ENCODE data around the gene SYT1.
"Not testable (repeated sequence)": the region's sequence is repeated elsewhere in the genome, so short reads cannot be mapped to it uniquely, and the experiment has no call there.

The SYT1 gene

DNA sequence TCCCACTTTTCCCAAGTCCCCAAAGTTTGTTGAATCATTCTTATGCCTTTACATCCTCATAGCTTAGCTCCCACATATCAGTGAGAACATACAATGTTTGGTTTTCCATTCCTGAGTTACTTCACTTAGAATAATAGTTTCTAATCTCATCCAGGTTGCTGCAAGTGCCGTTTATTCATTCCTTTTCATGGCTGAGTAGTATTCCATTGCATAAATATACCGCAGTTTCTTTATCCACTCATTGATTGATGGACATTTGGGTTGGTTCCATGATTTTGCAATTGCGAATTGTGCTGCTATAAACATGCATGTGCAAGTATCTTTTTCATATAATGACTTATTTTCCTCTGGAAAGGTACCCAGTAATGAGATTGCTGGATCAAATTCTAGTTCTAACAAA, 345.8 kb downstream of the SYT1 start:
- not testable (repeated sequence) for H3K9me3 ChIP-seq (ENCODE audit: control insufficient read depth, low read length); H3K36me3 ChIP-seq (ENCODE audit: control insufficient read depth, insufficient read depth, low read length)

DNA sequence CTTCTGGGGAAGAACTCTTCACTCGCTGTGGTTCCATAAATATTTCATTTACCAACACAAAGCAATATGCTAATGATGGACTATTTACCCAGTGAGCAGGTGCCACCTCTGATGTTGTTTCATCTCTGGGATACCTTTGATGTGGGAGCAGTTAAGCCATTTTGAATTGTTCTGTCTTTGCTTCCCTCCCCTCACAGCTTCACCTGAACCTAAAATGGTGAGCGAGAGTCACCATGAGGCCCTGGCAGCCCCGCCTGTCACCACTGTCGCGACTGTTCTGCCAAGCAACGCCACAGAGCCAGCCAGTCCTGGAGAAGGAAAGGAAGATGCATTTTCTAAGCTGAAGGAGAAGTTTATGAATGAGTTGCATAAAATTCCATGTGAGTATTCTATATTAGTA, 352.7 kb downstream of the SYT1 start:
- Histone ChIP-seq H3K4me1 (ENCODE audit: control insufficient read depth, insufficient read depth, low read length) (no peaks in the 10 kb centered on the region), H3K27me3 (ENCODE audit: control insufficient read depth, insufficient read depth, low read length) (no peaks in the 10 kb centered on the region)

More for the DNA sequence above, 345.8 kb downstream of the SYT1 start:
- H3K27me3 ChIP-seq (ENCODE audit: control insufficient read depth, insufficient read depth, low read length); H3K4me1 ChIP-seq (ENCODE audit: control insufficient read depth, insufficient read depth, low read length); H3K4me3 ChIP-seq (ENCODE audit: low read length); H3K9ac ChIP-seq (ENCODE audit: low read length): not testable (repeated sequence)

DNA sequence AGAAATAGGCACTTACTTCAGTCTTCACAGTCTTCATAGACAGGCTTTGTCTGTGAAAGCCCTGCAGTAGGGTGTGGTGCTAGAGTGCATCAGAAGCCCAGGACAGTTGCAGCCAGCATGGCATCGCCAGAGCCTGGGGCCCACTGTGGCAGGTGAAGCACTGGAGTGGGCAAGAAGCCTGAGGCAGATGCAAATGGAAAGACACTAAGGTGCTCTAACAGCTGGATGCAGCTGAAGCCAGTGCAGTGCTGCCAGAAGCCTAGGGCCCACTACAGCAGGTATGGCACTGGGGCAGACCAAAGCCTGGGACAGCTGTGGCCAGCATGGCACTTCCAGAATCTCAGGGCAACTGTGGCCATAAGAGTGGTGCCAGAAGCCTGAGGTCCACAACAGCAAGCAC, 358.6 kb downstream of the SYT1 start:
- no peak overlapping the region for H3K9ac ChIP-seq (ENCODE audit: low read length)
- H3K9me3 ChIP-seq (ENCODE audit: control insufficient read depth, low read length) = no peaks in the 10 kb centered on the region
- no peak overlapping the region for H3K4me3 ChIP-seq (ENCODE audit: low read length)
- H3K36me3 ChIP-seq (ENCODE audit: control insufficient read depth, insufficient read depth, low read length) = no peaks in the 10 kb centered on the region
- H3K4me1 ChIP-seq (ENCODE audit: control insufficient read depth, insufficient read depth, low read length) = no peaks in the 10 kb centered on the region
- H3K27me3 ChIP-seq (ENCODE audit: control insufficient read depth, insufficient read depth, low read length) = no peaks in the 10 kb centered on the region

More for the DNA sequence above, 352.7 kb downstream of the SYT1 start:
- no peaks in the 10 kb centered on the region for H3K36me3 ChIP-seq (ENCODE audit: control insufficient read depth, insufficient read depth, low read length)
- H3K9me3 ChIP-seq (ENCODE audit: control insufficient read depth, low read length) = no peaks in the 10 kb centered on the region
- no peak overlapping the region for H3K9ac ChIP-seq (ENCODE audit: low read length)
- no peak overlapping the region for H3K4me3 ChIP-seq (ENCODE audit: low read length)

DNA sequence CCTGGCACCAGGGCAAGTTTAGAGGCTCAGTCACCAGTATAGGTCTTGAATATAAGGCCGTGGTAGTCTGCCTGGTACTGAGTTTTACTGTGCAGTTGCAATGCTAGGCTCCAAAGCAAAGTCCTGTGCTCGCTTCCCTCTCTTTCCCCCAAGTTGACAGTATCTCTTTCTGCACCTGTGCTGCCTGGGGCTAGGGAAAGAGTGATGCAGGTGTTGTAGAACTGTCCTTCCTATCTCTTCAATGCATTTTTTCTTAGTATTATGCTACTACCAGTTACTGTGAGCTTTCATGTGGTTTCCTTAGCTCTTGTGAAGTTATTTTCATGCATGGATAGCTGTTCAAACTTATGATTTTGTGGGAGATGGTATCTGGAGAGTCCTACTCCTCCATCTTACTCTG, 359.2 kb downstream of the SYT1 start:
- H3K4me1 ChIP-seq (ENCODE audit: control insufficient read depth, insufficient read depth, low read length) = no peaks in the 10 kb centered on the region
- no peak overlapping the region for H3K4me3 ChIP-seq (ENCODE audit: low read length)
- H3K9ac ChIP-seq (ENCODE audit: low read length) = no peak overlapping the region
- no peaks in the 10 kb centered on the region for H3K36me3 ChIP-seq (ENCODE audit: control insufficient read depth, insufficient read depth, low read length)
- no peaks in the 10 kb centered on the region for H3K27me3 ChIP-seq (ENCODE audit: control insufficient read depth, insufficient read depth, low read length)
- H3K9me3 ChIP-seq (ENCODE audit: control insufficient read depth, low read length) = no peaks in the 10 kb centered on the region

DNA sequence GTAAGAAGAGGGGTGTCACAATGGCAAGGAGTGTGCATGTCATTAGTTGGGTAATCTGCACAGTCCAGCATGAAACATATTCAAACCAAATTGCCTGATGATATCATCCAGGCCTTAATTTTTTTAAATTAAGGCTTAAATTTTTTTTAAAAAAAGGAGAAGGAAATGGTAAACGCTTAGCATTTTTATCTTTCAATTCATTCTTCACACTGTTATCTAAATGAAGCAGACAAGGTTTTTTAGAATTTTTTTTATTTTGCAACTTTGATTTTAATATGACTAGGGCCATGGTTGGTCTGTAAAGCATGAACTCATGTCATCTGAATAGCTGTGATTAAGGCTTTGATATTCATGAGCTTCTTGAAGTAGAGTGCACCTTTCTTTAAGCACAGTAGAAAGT, 362.5 kb downstream of the SYT1 start:
- no peak overlapping the region for H3K4me3 ChIP-seq (ENCODE audit: low read length)

DNA sequence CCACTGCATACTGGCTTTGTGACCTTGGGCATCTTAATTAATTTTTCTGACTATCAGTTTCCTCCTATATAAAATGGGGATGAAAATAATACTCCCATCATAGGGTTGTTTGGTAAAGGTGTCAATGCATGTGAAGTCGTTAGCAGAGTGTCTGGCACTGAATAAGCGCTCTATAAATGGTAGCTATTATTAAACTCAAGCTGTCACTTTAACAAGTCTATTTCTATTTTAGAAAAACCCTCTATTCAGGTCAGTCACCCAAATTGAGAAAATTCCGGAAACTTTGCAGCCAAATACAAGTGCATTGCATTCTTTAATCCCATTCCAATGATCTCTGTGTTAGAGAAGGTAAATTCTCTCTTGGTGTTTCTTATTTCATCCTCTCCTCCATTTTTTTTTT, 363.1 kb downstream of the SYT1 start:
- no peak overlapping the region for H3K9ac ChIP-seq (ENCODE audit: low read length)
- no peak overlapping the region for H3K4me3 ChIP-seq (ENCODE audit: low read length)
- no peaks in the 10 kb centered on the region for H3K27me3 ChIP-seq (ENCODE audit: control insufficient read depth, insufficient read depth, low read length)
- no peaks in the 10 kb centered on the region for H3K4me1 ChIP-seq (ENCODE audit: control insufficient read depth, insufficient read depth, low read length)
- no peaks in the 10 kb centered on the region for H3K36me3 ChIP-seq (ENCODE audit: control insufficient read depth, insufficient read depth, low read length)
- H3K9me3 ChIP-seq (ENCODE audit: control insufficient read depth, low read length) = no peaks in the 10 kb centered on the region

More for the DNA sequence above, 362.5 kb downstream of the SYT1 start:
- Histone ChIP-seq H3K36me3 (ENCODE audit: control insufficient read depth, insufficient read depth, low read length) (no peaks in the 10 kb centered on the region), H3K27me3 (ENCODE audit: control insufficient read depth, insufficient read depth, low read length) (no peaks in the 10 kb centered on the region), H3K4me1 (ENCODE audit: control insufficient read depth, insufficient read depth, low read length) (no peaks in the 10 kb centered on the region), H3K9me3 (ENCODE audit: control insufficient read depth, low read length) (no peaks in the 10 kb centered on the region), H3K9ac (ENCODE audit: low read length) (no peak overlapping the region)

DNA sequence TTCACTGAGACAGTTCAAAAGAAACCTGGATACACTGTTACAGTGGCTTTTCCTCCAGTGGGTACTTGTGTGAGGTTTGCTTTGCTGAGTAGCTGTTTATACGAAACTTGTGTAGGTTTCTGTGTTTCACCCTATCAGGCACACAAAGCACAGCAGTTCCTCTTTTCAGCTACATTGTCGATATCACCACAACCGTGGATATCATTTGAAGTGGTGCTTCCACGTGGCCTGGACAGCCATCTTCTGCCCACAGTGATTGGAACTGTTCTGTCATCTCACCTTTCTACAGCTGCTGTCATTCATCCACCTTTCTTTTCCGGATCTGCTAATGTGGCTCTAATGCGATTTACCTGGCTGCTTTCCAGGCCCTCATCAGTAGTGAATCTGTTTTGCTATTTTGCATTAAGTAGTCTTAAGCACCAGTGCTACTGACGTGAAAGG, 368.8 kb downstream of the SYT1 start:
- H3K4me1 ChIP-seq (ENCODE audit: control insufficient read depth, insufficient read depth, low read length) = no peaks in the 10 kb centered on the region
- no peaks in the 10 kb centered on the region for H3K36me3 ChIP-seq (ENCODE audit: control insufficient read depth, insufficient read depth, low read length)
- H3K9ac ChIP-seq (ENCODE audit: low read length) = no peak overlapping the region
- H3K4me3 ChIP-seq (ENCODE audit: low read length) = no peak overlapping the region
- H3K27me3 ChIP-seq (ENCODE audit: control insufficient read depth, insufficient read depth, low read length) = no peaks in the 10 kb centered on the region
- no peaks in the 10 kb centered on the region for H3K9me3 ChIP-seq (ENCODE audit: control insufficient read depth, low read length)

DNA sequence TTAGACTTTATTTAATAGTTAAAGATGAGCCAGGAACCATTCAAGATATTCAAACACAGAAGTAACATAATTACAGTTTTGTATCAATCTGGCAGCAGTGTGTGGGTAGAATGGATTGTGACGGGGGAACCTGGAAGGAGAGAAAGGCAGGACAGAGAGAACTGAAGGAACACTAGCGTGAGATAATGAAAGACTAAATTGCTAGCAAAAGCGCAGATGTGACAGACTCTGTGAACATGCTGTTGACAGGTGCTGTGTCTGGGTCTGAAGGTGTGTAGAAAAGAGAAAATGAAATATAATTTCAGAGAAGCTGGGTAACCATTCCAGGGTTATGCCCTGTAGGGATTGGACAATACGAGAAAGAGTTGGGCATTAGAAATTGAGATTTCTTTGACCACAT, 372.3 kb downstream of the SYT1 start:
- Histone ChIP-seq H3K9me3 (ENCODE audit: control insufficient read depth, low read length) (no peaks in the 10 kb centered on the region), H3K4me3 (ENCODE audit: low read length) (no peak overlapping the region), H3K4me1 (ENCODE audit: control insufficient read depth, insufficient read depth, low read length) (no peaks in the 10 kb centered on the region), H3K27me3 (ENCODE audit: control insufficient read depth, insufficient read depth, low read length) (no peaks in the 10 kb centered on the region), H3K9ac (ENCODE audit: low read length) (no peak overlapping the region), H3K36me3 (ENCODE audit: control insufficient read depth, insufficient read depth, low read length) (no peaks in the 10 kb centered on the region)

DNA sequence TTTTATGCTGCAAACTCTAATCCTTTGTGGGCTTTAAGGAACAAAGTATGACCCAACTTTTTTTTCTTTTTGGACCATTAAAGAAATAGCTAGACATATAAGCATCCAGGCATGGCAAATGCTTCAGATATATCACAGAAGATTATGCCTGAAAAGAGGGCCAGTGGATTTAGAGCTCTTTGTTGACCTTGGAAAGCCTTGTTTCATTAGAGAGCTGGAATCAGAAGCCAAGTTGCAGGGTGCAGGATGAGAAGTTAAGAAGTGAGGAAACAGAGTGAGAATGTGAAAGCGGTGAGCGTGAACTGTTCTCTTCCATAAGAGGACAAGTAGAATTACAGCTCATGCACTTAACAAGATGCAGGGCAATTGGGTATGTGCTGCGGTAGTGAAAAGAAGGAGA, 373.7 kb downstream of the SYT1 start:
- H3K27me3 ChIP-seq (ENCODE audit: control insufficient read depth, insufficient read depth, low read length) = no peaks in the 10 kb centered on the region
- no peak overlapping the region for H3K9ac ChIP-seq (ENCODE audit: low read length)
- H3K4me3 ChIP-seq (ENCODE audit: low read length) = no peak overlapping the region
- no peaks in the 10 kb centered on the region for H3K4me1 ChIP-seq (ENCODE audit: control insufficient read depth, insufficient read depth, low read length)
- no peaks in the 10 kb centered on the region for H3K9me3 ChIP-seq (ENCODE audit: control insufficient read depth, low read length)
- H3K36me3 ChIP-seq (ENCODE audit: control insufficient read depth, insufficient read depth, low read length) = no peaks in the 10 kb centered on the region

DNA sequence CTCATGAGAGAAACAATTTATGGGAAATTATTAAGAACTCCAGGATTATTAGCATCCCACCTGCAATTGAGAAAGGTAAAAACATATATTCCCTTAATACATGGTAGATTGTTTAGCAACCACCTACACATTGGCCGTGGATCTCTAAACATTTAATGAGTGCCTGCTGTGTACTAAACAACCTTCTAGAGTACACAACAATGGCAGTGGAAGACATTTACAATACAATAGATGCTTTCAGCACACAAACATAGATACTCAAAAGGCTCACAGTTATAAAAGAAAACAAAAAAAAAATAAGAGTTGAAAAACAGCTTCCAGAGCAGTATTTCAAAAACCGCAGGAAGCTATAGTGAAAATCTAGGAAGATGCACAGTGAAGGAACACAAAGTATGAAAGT, 382.9 kb downstream of the SYT1 start:
- no peaks in the 10 kb centered on the region for H3K9me3 ChIP-seq (ENCODE audit: control insufficient read depth, low read length)
- no peak overlapping the region for H3K9ac ChIP-seq (ENCODE audit: low read length)
- no peak overlapping the region for H3K4me3 ChIP-seq (ENCODE audit: low read length)
- no peaks in the 10 kb centered on the region for H3K4me1 ChIP-seq (ENCODE audit: control insufficient read depth, insufficient read depth, low read length)
- H3K27me3 ChIP-seq (ENCODE audit: control insufficient read depth, insufficient read depth, low read length) = no peaks in the 10 kb centered on the region
- H3K36me3 ChIP-seq (ENCODE audit: control insufficient read depth, insufficient read depth, low read length) = no peaks in the 10 kb centered on the region

DNA sequence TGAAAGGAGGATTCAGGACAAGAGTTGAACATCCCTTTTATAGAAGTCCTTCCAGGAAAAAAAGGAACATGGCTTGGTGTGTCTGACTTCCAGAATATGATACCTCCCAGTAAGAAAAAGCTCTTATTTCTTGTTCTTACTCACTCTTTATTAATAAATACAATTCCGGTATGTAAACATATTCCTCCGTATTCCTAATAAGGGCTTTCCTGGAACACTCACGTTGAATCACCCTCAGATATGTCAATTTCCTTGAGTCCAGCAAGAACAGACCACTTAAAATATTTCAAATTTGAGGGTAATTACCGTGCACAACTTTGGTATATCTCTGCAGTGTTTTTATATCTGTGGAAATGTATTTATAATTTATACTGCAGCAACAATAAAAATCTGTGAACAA, 385.6 kb downstream of the SYT1 start:
- Histone ChIP-seq H3K4me3 (ENCODE audit: low read length) (no peak overlapping the region), H3K27me3 (ENCODE audit: control insufficient read depth, insufficient read depth, low read length) (no peaks in the 10 kb centered on the region), H3K4me1 (ENCODE audit: control insufficient read depth, insufficient read depth, low read length) (no peaks in the 10 kb centered on the region), H3K9me3 (ENCODE audit: control insufficient read depth, low read length) (no peaks in the 10 kb centered on the region), H3K36me3 (ENCODE audit: control insufficient read depth, insufficient read depth, low read length) (no peaks in the 10 kb centered on the region), H3K9ac (ENCODE audit: low read length) (no peak overlapping the region)

DNA sequence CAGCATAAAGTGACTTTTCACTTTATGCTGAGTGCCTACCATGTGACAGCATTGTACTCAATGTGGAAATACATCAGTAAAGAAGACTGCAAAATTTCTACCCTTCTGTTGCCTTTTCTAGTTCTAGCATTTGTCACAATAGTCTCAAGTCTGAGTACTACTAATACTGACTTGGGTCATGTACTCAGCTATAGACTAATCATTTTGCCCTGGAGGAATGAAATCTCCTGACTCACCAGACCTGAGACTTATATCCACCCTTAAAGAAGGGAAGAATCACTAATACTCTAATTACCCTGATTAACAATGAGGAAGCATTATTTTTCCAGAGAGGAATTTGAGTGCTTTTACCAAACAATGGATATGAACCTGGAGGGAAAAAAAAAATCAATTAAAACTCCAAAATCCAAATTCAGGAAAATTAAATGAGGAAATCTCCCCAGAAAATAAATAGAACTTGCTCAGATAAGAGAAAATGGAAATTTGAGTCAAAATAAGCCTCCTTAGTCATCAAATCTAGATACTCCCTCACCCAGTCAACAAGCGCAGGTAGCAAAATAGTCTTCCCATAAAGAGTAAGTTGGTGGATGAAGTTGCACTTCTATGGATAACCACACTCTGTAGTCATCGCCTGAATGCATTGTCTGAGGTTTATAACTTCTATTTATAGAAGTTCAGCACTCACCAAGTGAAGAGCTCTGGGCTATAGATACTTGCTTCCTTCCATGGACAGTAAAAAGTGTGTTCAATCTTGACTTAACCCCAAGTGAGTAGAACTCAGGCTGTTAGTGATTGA, 386.6 kb downstream of the SYT1 start:
- no peaks in the 10 kb centered on the region for H3K27me3 ChIP-seq (ENCODE audit: control insufficient read depth, insufficient read depth, low read length)
- H3K9me3 ChIP-seq (ENCODE audit: control insufficient read depth, low read length) = no peaks in the 10 kb centered on the region
- no peaks in the 10 kb centered on the region for H3K36me3 ChIP-seq (ENCODE audit: control insufficient read depth, insufficient read depth, low read length)
- no peak overlapping the region for H3K4me3 ChIP-seq (ENCODE audit: low read length)
- H3K4me1 ChIP-seq (ENCODE audit: control insufficient read depth, insufficient read depth, low read length) = no peaks in the 10 kb centered on the region
- H3K9ac ChIP-seq (ENCODE audit: low read length) = no peak overlapping the region
